HG03342 (cell line): ENCODE data around the gene TXLNG.
"Not testable (repeated sequence)": the region's sequence is repeated elsewhere in the genome, so short reads cannot be mapped to it uniquely, and the experiment has no call there.

Source experiments
- ATAC-seq: cut with Tn5 transposase; IDR thresholded peaks from one replicate; pipeline ENCODE4 v1.9.1; 2021; ENCODE audit warnings: mild to moderate bottlenecking, moderate library complexity; ENCODE audit not compliant: unreplicated experiment

The TXLNG gene

GRCh38 chrX:16786139-16786790 is at the start of gene TXLNG:
Gene TXLNG (plus strand): TSS chrX:16786466. CDS start chrX:16786488, 22 bp downstream.
- ATAC-seq = peak; percentile 98

- ATAC-seq = no peak
Observed at GRCh38 chrX:16737024-16737423, 49.2 kb upstream of the TXLNG start.

GRCh38 chrX:16739574-16739973 is 46.7 kb upstream of the TXLNG start:
- no peak for ATAC-seq

- no peak for ATAC-seq
Observed at GRCh38 chrX:16743604-16744325, 42.5 kb upstream of the TXLNG start.

GRCh38 chrX:16745102-16745501 is 41.2 kb upstream of the TXLNG start:
- ATAC-seq = no peak

GRCh38 chrX:16745659-16746058 is 40.6 kb upstream of the TXLNG start:
- ATAC-seq = no peak

GRCh38 chrX:16748425-16748824 is 37.8 kb upstream of the TXLNG start:
- no peak for ATAC-seq

GRCh38 chrX:16750136-16750535 is 36.1 kb upstream of the TXLNG start:
- no peak for ATAC-seq

GRCh38 chrX:16754019-16754418 is 32.2 kb upstream of the TXLNG start:
- ATAC-seq = no peak

GRCh38 chrX:16756724-16757123 is 29.5 kb upstream of the TXLNG start:
- no peak for ATAC-seq

- ATAC-seq = not testable (repeated sequence)
Observed at GRCh38 chrX:16761500-16761899, 24.8 kb upstream of the TXLNG start.

GRCh38 chrX:16762579-16762978 is 23.7 kb upstream of the TXLNG start:
- ATAC-seq = no peak

GRCh38 chrX:16765594-16765993 is 20.7 kb upstream of the TXLNG start:
- ATAC-seq = no peak

GRCh38 chrX:16770970-16771482 is 15.2 kb upstream of the TXLNG start:
- ATAC-seq = no peak

GRCh38 chrX:16771483-16772398 is 14.5 kb upstream of the TXLNG start:
- ATAC-seq = no peak

- ATAC-seq = no peak
Observed at GRCh38 chrX:16772460-16772859, 13.8 kb upstream of the TXLNG start.

GRCh38 chrX:16774746-16775145 is 11.5 kb upstream of the TXLNG start:
- no peak for ATAC-seq

- ATAC-seq = no peak
Observed at GRCh38 chrX:16778545-16778944, 7.7 kb upstream of the TXLNG start.

GRCh38 chrX:16778993-16779392 is 7.3 kb upstream of the TXLNG start:
- ATAC-seq = no peak

- not testable (repeated sequence) for ATAC-seq
Observed at GRCh38 chrX:16779815-16780214, 6.5 kb upstream of the TXLNG start.

- no peak for ATAC-seq
Observed at GRCh38 chrX:16783452-16783851, 2.8 kb upstream of the TXLNG start.
